ENCODE measurements around the gene EMP3. TPM values are rescaled to one million over a fixed set of nuclear protein-coding genes. Genes with fewer than 3 reads are reported as not detected.
"Not testable (repeated sequence)": the region's sequence is repeated elsewhere in the genome, so short reads cannot be mapped to it uniquely, and the experiment has no call there.

The EMP3 gene
- total and polyA plus RNA-seq, 9 of the 15 experiments (the other 6 are each of a cell fraction or from before 2014, with no cell fraction given) = 123 to 386 (median 296) TPM

- Histone ChIP-seq H3K4me1 (replicated peaks in 1 of 2; ENCODE audit: control insufficient read depth in 2 of 2, insufficient read depth in 2 of 2, low read length in 2 of 2) (peaks cover 7 to 13% of the 10 kb centered on the region in 2 experiments; a peak in 4 of 5 replicates), H2AFZ (ENCODE audit: low read depth, low read length) (peak overlapping the region; percentile 85; the same call in 1 of the 2 replicates), H3K4me3 (peak overlapping the region; percentile 30), H3K4me2 (ENCODE audit: insufficient read depth, low read length) (peak overlapping the region; percentile 83), H3K9ac (ENCODE audit: insufficient read depth in 1 of 2, low read depth in 2 of 2, low read length in 2 of 2) (peak overlapping the region in 1 of 2 experiments; percentile 89; a peak in 1 of 4 replicates)
- ATAC-seq; FAIRE-seq; BruUV-seq (replicated peaks); H3K36me3 ChIP-seq (ENCODE audit: control insufficient read depth, insufficient read depth, low read length); H3K79me2 ChIP-seq (ENCODE audit: control insufficient read depth, insufficient read depth, low read length); in situ Hi-C loops (cut with MboI); DNase-seq (ENCODE audit: extremely low read depth in 1 of 4, low spot score in 3 of 4); H3K9me1 ChIP-seq (ENCODE audit: control insufficient read depth, insufficient read depth, low read length); H4K20me1 ChIP-seq (replicated peaks; ENCODE audit: control insufficient read depth, insufficient read depth, low read length); H3K27me3 ChIP-seq (ENCODE audit: control insufficient read depth in 2 of 2, insufficient read depth in 2 of 2, low read length in 2 of 2); H3K27ac ChIP-seq (ENCODE audit: extremely low read depth, low read depth, low read length); H3K9me3 ChIP-seq (replicated peaks; ENCODE audit: control insufficient read depth, insufficient read depth, low read depth, low read length): not testable (repeated sequence)
- intact Hi-C loops (cut with micrococcal nuclease) = loop anchor here (1.0 to 10.0 kb wide), 2 partner anchors 24 to 187 kb away; no protein-coding TSS in a partner anchor
- 2% methylated on average over 8 of the region's 11 CpGs for WGBS (ENCODE audit: insufficient coverage, low coverage, missing lambda C conversion rate)
- POLR2A ChIA-PET = interaction anchor here (0.5 kb wide), 1 partner anchor 289 kb away, joined by 3 read pairs; no protein-coding TSS in a partner anchor
- CTCF ChIA-PET (ENCODE audit: low intra/inter-chr PET ratio) = interaction anchor here (0.6 to 3.3 kb wide), 4 partner anchors 19 to 328 kb away, joined by 3 to 26 read pairs (median 4); no protein-coding TSS in a partner anchor
- TF ChIP-seq, protein P1, sequence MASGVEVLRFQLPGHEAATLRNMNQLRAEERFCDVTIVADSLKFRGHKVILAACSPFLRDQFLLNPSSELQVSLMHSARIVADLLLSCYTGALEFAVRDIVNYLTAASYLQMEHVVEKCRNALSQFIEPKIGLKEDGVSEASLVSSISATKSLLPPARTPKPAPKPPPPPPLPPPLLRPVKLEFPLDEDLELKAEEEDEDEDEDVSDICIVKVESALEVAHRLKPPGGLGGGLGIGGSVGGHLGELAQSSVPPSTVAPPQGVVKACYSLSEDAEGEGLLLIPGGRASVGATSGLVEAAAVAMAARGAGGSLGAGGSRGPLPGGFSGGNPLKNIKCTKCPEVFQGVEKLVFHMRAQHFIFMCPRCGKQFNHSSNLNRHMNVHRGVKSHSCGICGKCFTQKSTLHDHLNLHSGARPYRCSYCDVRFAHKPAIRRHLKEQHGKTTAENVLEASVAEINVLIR (CRISPR knock-in tag; IDR thresholded peaks at IDR 0.05) = 0 out of 2 replicates have a peak, but pooled peaks have one; percentile 35
- TF ChIP-seq ZNF316 (IDR thresholded peaks at IDR 0.05) (peak; percentile 70), C11orf30 (IDR thresholded peaks at IDR 0.05; ENCODE audit: low read depth) (peak; percentile 16; the same call in 1 of the 2 replicates)
Measured at GRCh38 chr19:48291489-48291815, 33.9 kb upstream of the EMP3 start.

DNA sequence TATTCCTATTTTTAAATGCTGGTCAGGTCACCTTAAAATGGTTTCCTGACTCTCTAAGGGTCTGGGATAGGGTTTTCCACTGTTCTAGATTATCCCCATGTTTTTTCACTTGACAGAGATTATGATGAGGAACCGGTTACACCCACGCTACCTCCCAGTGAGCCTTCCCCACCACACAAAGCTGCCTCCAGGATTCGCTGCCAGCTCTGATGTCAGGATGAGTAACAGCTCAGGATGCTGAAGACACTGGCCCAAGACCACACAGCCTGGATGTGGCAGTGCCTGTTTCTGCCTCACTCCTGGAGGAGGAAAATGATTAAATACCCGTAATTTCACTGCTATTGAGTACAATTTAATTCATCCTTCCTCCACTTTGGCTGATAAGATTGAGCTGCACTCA is 32.6 kb upstream of the EMP3 start:
- intact Hi-C loops (cut with micrococcal nuclease) (loop anchor here (10.0 kb wide), 1 partner anchor 188 kb away; no protein-coding TSS in a partner anchor), in situ Hi-C loops (cut with MboI) (no loop called here)
- no TSS peak for BruUV-seq (replicated peaks)
- Histone ChIP-seq H3K36me3 (ENCODE audit: control insufficient read depth, insufficient read depth, low read length) (no peaks in the 10 kb centered on the region), H4K20me1 (replicated peaks; ENCODE audit: control insufficient read depth, insufficient read depth, low read length) (no peaks in the 10 kb centered on the region), H2AFZ (ENCODE audit: low read depth, low read length) (no peak overlapping the region), H3K27ac (ENCODE audit: extremely low read depth, low read depth, low read length) (no peak overlapping the region), H3K79me2 (ENCODE audit: control insufficient read depth, insufficient read depth, low read length) (no peaks in the 10 kb centered on the region), H3K4me1 (replicated peaks in 1 of 2; ENCODE audit: control insufficient read depth in 2 of 2, insufficient read depth in 2 of 2, low read length in 2 of 2) (peaks cover 7 to 23% of the 10 kb centered on the region in 2 experiments; a peak in 4 of 5 replicates), H3K9me3 (replicated peaks; ENCODE audit: control insufficient read depth, insufficient read depth, low read depth, low read length) (no peaks in the 10 kb centered on the region), H3K4me2 (ENCODE audit: insufficient read depth, low read length) (no peak overlapping the region), H3K4me3 (no peak overlapping the region), H3K9me1 (ENCODE audit: control insufficient read depth, insufficient read depth, low read length) (no peaks in the 10 kb centered on the region), H3K27me3 (ENCODE audit: control insufficient read depth in 2 of 2, insufficient read depth in 2 of 2, low read length in 2 of 2) (peaks cover 0 to 2% of the 10 kb centered on the region in 2 experiments; a peak in 1 of 5 replicates), H3K9ac (ENCODE audit: insufficient read depth in 1 of 2, low read depth in 2 of 2, low read length in 2 of 2) (no peak overlapping the region)
- WGBS (ENCODE audit: insufficient coverage, low coverage, missing lambda C conversion rate) = 18% methylated on average over 4 of the region's 4 CpGs
- POLR2A ChIA-PET = no interaction called here
- no peak for ATAC-seq
- FAIRE-seq = no peak
- TF ChIP-seq EGR1 (conservative IDR thresholded peaks at IDR 0.05) (peak; percentile 54), ZKSCAN1 (IDR thresholded peaks at IDR 0.05; ENCODE audit: low read depth, low read length) (no peak), ZFP36 (IDR thresholded peaks at IDR 0.05; ENCODE audit: low read depth, low read length, partially characterized antibody) (peak; percentile 49)
- no peak for DNase-seq (ENCODE audit: extremely low read depth in 1 of 4, low spot score in 3 of 4)
- CTCF ChIA-PET (ENCODE audit: low intra/inter-chr PET ratio) = no interaction called here

Data from K562 (cell line).